SKM-1 (cell line): ENCODE results near the gene ACAD11.
"Not testable (repeated sequence)": the region's sequence is repeated elsewhere in the genome, so short reads cannot be mapped to it uniquely, and the experiment has no call there.

Source experiments
- DNase-seq: peaks from one replicate; lab custom pipeline; 2025; ENCODE audit not compliant: unreplicated experiment; lab: John Stamatoyannopoulos, UW

ACAD11 gene

GRCh38 chr3:132556036-132556386 is 103.6 kb downstream of the ACAD11 start:
- DNase-seq: not testable (repeated sequence)

DNA sequence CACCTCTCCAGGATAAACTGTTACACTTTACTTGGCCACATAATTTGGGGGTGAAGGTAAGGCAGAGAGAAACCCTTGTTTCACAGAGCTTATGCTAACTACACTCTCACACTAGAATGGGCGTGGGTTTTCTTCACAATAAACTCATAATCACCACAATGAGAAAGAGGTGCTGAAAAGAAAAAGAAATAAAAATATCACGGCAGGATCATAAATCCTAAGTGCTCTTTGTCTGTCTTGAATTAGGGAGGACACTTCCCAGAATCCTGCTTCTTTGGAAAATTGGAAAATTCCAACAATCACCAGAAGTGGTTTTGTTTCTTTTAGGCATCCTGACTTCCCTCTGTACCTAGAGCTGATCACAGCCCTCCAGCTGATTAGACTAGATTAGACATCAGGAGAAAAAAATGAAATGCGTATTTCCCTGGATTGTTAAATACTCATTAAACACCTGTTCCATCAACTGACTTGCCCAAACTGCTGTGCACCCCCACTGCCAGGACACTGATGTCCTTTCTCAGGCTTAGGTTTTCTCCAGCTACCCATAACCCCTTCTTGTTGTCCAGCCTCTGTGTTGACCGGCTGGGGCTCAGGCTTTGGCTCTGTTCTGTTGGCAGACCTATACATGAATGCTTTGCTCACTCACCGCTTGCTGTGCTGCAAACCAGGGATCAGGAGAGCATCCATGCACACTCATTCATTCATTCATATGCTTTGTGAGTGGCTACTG is 104.1 kb downstream of the ACAD11 start:
- DNase-seq: no peak

GRCh38 chr3:132554437-132554836 is 105.2 kb downstream of the ACAD11 start:
- no peak for DNase-seq

DNA sequence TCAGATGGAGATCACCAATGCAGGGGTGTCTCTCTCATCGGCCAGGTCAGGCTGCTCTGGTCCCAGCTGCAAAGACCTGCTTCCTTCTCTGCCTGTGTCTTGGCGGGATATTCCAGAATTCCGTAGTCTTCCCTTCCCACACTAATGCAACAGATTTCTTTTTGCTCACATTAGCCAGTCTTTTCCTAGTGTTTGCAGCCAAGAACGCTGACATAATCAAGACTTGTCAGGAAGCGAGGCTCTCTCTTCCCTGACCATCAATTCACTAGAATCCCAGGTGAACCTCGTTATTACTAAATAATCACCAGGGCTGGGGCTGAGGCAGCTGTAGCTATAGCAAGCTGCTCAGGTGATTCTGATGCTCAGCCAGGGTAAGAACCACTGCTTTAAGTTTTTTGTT is 105.8 kb downstream of the ACAD11 start:
- no peak for DNase-seq

DNA sequence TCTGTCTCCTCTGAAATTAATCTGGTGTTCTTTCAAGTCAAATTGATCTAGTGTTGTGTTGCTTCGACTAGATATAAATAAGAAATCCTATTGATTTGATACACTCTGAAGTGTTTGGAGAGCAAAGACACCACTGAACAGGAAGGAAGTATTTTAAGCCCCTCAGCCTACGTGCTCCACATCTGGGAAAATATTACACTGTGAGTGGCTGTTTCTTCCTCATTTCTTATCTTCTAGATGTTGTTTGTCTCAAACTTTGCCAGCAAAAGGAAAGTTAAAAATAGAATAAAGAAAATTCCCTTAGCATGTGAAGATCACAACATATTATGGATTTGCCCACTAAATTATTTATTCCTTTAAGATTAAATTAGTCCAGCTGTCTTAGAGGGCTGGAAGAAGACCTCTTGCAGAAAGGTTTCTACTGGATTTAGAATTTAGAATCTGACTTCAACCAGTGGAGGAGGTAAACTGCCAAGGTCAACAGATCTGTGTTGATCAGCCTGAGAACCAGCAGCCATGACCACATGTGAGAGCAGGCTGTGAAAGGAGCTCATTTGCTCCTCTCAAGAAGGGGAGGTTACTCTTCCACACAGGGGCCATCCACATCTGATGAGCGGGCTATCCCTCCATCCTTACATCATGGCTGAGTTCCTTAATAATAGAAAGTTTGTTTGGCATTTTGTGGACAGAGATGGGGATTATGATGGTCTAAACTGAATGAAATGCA is 108.9 kb downstream of the ACAD11 start:
- DNase-seq: no peak

- no peak for DNase-seq
Measured at GRCh38 chr3:132549890-132550578, 109.6 kb downstream of the ACAD11 start.

- no peak for DNase-seq
Measured at GRCh38 chr3:132549169-132549568, 110.4 kb downstream of the ACAD11 start.

- DNase-seq: peak; percentile 49
Measured at GRCh38 chr3:132545471-132545870, 114.1 kb downstream of the ACAD11 start.

- DNase-seq: no peak
Measured at GRCh38 chr3:132544130-132544529, 115.5 kb downstream of the ACAD11 start.

DNA sequence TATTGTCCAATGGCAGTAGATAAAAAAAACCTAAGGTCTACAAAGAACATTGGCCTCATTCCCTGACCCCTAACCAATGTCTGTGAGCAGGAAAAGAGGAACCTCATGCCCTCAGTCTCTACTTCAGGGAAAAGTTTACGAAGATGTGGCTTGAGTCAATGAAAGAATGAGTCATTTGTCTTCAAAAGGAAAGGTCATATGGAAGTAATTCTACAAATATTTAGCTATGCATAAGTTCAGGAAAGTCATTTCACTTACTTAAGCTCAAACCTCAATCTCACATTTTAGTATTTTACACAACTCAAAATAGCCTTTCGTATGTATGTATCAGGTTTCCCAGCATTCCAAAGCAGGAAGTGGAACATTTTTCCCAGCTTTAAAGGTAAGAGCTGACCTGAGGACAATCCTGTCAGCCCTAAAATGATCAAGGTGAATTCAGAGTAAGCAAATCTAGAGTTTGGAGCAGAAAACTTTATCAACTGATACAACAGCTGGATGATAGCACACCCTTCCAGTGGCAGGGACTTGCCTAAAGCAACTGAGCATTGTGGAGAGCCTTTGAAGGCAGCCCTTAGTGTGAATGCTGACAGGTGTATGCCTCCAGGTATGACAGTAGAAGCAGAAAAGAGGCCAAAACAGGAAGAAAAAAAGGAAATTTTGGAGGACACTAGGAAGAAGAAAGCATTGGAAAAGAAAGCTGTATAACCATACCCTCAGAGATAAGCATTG is 116.4 kb downstream of the ACAD11 start:
- DNase-seq: peak; percentile 62

DNA sequence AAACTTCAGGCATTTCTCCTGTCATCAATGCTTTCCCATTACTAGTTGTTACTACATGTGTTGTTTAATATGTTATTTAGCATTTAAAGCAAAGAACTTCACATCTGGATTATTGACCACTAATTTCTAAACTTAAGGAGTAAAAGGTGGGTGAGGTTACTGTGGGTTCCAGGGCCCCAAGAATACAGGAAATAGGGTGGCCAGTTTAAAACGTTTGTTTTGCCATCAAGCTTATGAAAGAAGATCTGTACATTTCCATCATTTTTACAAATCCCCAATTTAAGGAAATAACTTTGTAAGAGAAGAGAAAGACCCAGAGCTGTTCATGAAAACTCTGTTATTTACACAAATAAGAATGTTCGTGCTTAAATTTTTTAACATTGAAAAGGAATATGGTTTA is 117.0 kb downstream of the ACAD11 start:
- no peak for DNase-seq

DNA sequence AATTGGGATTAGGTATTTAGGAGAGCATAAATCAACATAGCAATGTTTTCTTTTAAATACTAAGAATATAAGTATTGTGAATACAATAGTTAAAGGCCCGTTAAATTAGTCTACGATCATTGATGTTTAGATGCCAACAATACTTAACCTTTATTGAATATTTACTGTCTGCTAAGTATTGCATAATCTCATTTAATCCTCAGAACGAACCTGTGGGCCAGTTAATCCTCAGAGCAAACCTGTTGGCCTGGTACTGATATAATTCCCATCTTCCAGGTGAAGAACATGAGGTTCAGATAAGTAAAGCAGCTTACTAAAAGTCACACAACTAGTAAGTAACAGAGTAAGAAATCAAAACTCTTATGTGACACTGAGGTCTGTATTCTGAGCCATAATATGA is 119.9 kb downstream of the ACAD11 start:
- no peak for DNase-seq

- DNase-seq: no peak
Measured at GRCh38 chr3:132538072-132538471, 121.5 kb downstream of the ACAD11 start.

DNA sequence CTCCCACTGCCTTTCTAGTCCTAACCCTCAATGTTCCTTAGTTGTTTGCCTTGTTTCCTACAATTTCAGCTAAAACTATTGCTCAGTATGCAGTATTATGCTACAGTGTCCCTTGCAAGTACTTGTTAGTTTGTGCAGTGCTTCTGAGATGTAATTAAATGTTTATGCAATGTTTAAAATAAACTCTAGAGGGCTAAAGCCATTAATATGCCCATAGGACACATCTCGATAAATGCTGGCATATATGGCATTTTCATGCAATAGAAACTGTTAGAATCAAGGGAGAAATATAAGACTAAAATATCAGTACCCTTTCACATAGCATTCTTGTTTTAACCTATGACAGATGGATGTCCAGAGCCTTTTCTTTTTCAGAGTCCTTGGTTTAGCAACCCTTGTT is 122.3 kb downstream of the ACAD11 start:
- no peak for DNase-seq

- DNase-seq: no peak
Measured at GRCh38 chr3:132536442-132537153, 123.0 kb downstream of the ACAD11 start.

DNA sequence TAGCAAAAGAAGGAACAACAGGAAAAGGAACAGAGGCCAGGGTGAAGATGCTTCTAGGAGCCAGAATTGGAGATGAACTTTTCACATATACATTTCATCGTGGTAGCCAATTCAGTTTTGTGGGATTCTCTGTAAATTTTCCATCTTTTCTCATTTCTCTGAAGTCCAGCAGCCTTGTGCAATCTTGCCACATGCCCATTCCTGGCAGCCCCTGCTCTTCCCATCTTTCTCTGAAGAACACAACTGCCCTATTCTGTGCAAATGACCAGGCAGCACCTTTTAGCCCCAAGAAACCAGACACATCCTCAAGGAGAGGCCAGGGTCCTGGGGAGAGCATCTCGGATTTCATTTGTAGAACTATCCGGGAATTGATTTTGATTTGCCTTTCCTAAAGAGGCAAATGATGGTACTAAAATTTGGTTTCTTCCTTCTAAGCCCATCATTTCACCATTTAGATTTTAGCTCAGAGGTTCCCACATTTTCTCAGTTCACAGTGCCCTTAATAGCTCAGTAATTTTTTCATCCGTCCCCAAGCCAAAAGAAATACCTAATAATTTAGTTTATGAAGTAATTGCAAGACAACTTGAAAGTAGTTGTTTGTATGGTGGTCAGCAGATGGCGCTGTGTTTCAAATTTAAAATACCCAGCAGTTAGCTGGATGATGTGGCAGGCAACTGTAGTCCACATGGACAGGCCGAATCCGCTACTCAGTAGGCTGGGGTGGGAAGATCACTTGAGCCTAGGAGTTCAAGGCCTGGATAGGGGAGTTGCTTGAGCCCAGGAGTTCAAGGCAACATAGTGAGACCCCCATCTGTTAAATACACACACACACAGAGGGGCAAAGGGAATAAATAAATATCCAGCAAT is 123.8 kb downstream of the ACAD11 start:
- peak; percentile 30 for DNase-seq

DNA sequence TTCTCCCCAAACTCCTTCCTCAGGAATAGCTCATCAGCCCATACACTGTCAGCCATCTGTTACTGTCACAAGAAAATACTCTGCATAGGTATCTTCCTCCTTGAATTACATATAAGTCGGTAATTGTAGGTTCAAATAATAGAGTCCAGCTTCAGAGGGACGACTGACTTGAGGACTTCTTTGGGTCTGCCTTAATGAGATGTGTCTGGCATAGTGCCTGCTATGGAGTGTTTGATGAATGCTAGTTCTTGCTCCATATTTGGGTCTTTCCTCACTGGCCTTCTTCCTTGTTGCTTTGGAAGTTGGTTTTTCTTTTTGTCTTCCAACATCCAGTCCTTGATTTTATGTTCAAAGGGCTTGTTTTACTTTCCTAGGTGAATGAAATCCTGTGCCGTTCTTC is 129.0 kb downstream of the ACAD11 start:
- DNase-seq: no peak

DNA sequence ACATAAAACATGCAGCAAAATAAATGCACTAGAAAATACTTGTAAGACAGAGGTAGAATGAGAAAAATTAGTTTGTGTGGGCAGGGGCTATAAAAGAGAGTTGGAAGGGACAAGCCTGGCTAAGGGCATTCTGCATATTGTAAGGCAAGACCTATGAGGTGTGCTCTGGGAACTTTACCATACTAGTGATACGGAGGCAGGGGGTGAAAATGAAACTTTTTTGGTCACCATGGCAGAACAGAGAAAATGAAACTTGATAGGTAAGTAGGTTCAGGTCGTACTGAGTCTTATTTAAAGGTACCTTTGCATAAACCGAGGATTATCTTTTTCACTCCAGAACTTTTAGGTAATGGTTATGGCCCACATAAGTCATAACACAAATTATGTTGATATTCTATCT is 137.3 kb downstream of the ACAD11 start:
- DNase-seq: no peak

- no peak for DNase-seq
Measured at GRCh38 chr3:132521901-132522300, 137.7 kb downstream of the ACAD11 start.

DNA sequence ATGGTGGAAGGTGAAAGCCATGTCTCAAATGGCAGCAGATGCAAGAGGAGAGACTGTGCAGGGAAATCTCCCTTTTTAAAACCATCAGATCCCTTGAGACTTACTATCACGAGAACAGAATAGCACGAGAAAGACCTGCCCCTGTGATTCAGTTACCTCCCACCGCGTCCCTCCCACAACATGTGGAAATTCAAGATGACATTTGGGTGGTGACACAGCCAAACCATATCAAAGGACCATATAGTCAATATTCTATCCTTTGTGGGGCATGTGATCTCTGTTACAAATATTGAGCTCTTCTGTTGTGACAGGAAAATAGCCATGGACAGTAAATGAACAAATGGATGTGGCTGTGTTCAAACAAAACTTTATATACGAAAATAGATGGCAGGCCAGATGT is 139.7 kb downstream of the ACAD11 start:
- DNase-seq: no peak
